Left lung (tissue), 10 donors: ENCODE results near the gene SNAPC2. TPM values are rescaled to one million over a fixed set of nuclear protein-coding genes. Genes with fewer than 3 reads are reported as not detected.

Experiments used
- ATAC-seq: fragments of 200-7000 bp; cut with Tn5 transposase; one replicate; pipeline ENCODE4 v1.9.1; 2020; ENCODE audit warnings: moderate library complexity
- DNase-seq, 4 donors: peaks; one replicate each; pipeline ENCODE4 v3.0.0-alpha.2; 2013 to 2020
- H3K27ac ChIP-seq, 2 donors: fragments of 200-600 bp; sonication (generic) in 1 of 2; one replicate each; pipeline versions ENCODE4 v1.5.0 to v1.8.0; 2020 to 2021
- H3K27me3 ChIP-seq, 2 donors: fragments of 200-600 bp; sonication (generic) in 1 of 2; one replicate each; pipeline versions ENCODE4 v1.5.0 to v1.8.0; 2020 to 2021
- H3K36me3 ChIP-seq, 2 donors: fragments of 200-600 bp; sonication (generic) in 1 of 2; one replicate each; pipeline versions ENCODE4 v1.5.0 to v1.8.0; 2020 to 2021
- H3K4me1 ChIP-seq, 2 donors: fragments of 200-600 bp; one replicate each; pipeline ENCODE4 v1.8.0; 2021
- H3K4me3 ChIP-seq, 2 donors: fragments of 200-600 bp; sonication (generic) in 1 of 2; one replicate each; pipeline versions ENCODE4 v1.5.0 to v1.8.0; 2020 to 2021; ENCODE audit warnings: mild to moderate bottlenecking in 1 of 2
- H3K9me3 ChIP-seq, 2 donors: fragments of 200-600 bp; sonication (generic) in 1 of 2; one replicate each; pipeline versions ENCODE4 v1.5.0 to v1.8.0; 2020 to 2021
- intact Hi-C, 2 donors: fragments of 100-400 bp; cut with DNase I; formaldehyde crosslinking; loops; one replicate each; pipeline versions ENCODE4 v1.11.2 to v1.14.2; 2022
- polyA plus RNA-seq, 6 donors: library from polyadenylated mRNA; unstranded; fragments of 120-200 nt; gene quantifications; one replicate each; pipeline ENCODE4 v1.2.1, GENCODE V29; 2013; ENCODE audit not compliant: insufficient read length in 6 of 6
- total RNA-seq, 2 donors: library from RNA; stranded (reverse); fragmentation: NEBNext Ultra II Directional; extraction: Animal tissue kit (Norgen Biotek cat#: 25700); gene quantifications; one replicate each; pipeline ENCODE4 v1.2.1, GENCODE V29; 2021
- TF ChIP-seq, protein P1 (sequence below), 2 donors: fragments of 200-600 bp; sonication (generic) in 1 of 2; IDR thresholded peaks; one replicate each; pipeline versions ENCODE4 v1.5.0 to v1.8.0; 2021; ENCODE audit warnings: antibody characterized with exemption in 2 of 2
- donor health status: DM: no; HTN: yes; CAD: no.
- donor health status: DM: no; HTN: no; CAD: no.

SNAPC2 gene
- total and polyA plus RNA-seq, 8 donors: 11.1 to 20.5 (median 15.5) TPM

DNA sequence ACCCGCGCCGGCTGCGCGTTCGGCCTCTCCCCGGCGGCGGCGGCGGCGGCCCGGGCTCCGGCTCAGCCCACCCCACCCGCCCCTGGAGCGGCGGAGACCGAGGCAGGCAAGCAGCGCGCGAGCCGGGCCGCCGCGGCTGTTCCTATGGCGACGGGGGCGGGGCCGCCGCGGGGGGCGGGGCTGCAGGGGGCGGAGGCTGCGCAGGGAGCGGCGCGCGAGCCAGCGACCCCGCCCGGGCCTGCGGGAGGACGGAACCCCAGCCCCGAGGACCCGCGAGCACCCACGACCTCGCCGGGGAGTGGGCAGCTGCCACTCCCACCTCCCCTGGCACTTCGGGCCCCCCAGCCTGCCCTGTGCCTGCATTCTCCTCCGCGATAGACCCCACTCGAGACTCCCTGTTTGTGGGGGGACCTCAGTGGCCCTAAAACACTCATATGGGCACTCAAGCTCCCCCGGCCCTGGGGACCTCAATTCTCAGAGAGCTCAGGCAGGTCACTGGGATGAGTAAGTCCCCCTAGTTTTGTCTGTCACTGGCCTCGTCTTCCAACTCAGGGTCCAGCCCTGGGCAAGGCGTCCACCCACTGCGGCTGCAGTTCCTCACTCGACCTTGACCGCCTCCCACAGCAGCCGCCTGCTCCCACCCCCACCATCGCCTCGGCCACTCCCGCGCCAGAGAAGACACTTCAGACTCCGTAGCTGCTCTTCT, 6.0 kb downstream of the SNAPC2 start, which contains the start of gene CTXN1:
CTXN1 (minus strand) TSS at position 115 of the 706 bp plus-strand sequence. CDS start 597 bp downstream, outside the sequence.
- H3K27me3 ChIP-seq: peaks cover 0 to 15% of the 10 kb centered on the region in 2 donors
- peak within 1 kb of the TSS; percentile 22 to 42 for H3K4me3 ChIP-seq
- H3K36me3 ChIP-seq: peaks cover 0 to 46% of the 10 kb centered on the region in 2 donors
- TF ChIP-seq, protein P1, sequence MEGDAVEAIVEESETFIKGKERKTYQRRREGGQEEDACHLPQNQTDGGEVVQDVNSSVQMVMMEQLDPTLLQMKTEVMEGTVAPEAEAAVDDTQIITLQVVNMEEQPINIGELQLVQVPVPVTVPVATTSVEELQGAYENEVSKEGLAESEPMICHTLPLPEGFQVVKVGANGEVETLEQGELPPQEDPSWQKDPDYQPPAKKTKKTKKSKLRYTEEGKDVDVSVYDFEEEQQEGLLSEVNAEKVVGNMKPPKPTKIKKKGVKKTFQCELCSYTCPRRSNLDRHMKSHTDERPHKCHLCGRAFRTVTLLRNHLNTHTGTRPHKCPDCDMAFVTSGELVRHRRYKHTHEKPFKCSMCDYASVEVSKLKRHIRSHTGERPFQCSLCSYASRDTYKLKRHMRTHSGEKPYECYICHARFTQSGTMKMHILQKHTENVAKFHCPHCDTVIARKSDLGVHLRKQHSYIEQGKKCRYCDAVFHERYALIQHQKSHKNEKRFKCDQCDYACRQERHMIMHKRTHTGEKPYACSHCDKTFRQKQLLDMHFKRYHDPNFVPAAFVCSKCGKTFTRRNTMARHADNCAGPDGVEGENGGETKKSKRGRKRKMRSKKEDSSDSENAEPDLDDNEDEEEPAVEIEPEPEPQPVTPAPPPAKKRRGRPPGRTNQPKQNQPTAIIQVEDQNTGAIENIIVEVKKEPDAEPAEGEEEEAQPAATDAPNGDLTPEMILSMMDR (IDR thresholded peaks at IDR 0.05): no peak
- ATAC-seq (peak; percentile 66), DNase-seq (peak in 3 of 4 donors; percentile 64 to 94 (median 64))
- no peaks in the 10 kb centered on the region for H3K9me3 ChIP-seq
- no peak within 1 kb of the TSS for H3K27ac ChIP-seq
- peaks cover 13 to 34% of the 10 kb centered on the region in 2 donors for H3K4me1 ChIP-seq
- intact Hi-C loops: no loop called here

DNA sequence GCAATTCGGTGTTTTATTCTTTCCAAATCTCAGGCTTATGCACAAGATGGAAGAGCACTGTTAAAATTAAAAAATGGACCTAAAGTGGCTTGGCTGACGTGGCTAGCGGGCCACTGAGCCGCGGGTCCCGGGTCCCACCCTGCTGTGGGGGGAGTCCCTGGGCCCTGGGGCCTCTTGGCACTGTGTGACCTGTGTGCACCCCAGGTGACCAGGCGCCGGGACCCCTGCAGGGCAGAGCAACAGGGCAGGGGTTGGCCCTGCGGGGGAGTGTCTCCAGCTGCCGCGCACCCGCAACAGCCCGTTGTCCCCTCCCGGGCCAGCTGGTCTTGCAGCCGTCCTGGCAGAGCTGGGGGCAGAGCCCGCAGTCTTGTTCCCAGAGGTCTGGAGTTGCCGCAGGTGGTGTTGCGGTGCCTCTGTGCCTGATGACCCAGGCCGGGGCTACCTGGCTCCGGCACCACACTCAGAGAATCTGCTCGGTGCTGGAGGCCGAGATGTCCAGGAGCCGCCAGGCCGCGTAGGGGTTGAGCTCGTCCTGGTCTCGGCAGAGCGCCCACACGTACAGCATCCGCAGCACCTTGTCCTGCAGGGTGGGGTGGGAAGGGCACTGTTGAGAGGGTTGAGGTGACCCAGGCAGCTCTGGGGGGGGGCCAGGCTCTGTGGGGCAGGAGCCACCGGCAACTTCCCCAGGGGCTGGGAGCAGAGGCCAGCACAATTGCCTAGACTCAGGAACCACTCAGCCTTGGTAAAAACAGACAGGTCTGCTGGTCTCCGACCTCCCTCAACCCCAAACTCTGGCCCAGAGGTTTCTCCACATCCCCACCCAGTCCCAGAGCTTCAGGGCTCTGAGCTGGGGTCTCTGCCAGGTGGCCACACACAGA, 6.8 kb downstream of the SNAPC2 start:
- no peak overlapping the region for H3K4me3 ChIP-seq

DNA sequence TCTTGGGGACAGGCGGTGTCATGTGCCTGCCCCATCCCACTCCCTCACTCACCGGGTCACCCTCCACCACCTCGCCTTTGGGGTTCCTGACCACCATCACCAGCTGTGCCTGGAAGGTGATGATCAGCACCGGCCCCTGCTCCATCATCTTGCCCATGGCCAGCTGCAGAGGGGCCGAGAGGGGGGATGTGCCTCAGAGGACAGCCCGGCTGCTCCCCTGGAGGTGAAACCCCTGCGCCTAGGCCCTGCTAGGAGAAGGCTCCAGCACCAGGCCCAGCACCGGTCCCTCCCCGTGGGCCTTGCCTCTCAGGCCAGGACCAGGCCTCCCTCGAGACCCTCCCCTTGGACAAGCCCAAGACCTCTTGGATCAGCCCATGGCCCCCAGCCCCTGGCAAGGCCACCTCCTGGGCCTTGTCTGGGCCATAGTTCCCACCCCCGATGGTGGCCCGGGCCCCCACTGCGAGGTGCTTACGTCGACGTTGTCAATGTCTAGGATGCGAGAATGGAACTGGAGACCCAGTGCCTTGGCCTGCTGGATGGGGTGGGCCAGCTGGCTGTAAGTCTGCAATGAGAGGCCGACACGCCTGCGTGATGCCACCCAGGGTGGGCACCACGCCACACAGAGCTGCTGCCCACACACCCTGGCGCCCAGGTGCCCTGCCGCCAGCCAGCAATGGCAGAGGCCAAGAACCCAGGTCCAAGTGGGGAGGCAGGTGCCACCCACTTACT, 7.6 kb downstream of the SNAPC2 start:
- Histone ChIP-seq H3K27ac (peak overlapping the region; percentile 3 to 79), H3K4me1 (peaks cover 5 to 23% of the 10 kb centered on the region in 2 donors), H3K36me3 (peaks cover 0 to 49% of the 10 kb centered on the region in 2 donors), H3K9me3 (no peaks in the 10 kb centered on the region), H3K4me3 (no peak overlapping the region), H3K27me3 (peaks cover 0 to 15% of the 10 kb centered on the region in 2 donors)
- no peak for ATAC-seq
- peak in 1 of 4 donors; percentile 64 for DNase-seq
- intact Hi-C loops: no loop called here
- TF ChIP-seq, protein P1 (IDR thresholded peaks at IDR 0.05): no peak

More for the DNA sequence above, 6.8 kb downstream of the SNAPC2 start:
- no peak overlapping the region for H3K27ac ChIP-seq
- DNase-seq (peak in 1 of 4 donors; percentile 80), ATAC-seq (no peak)
- H3K4me1 ChIP-seq: peaks cover 5 to 26% of the 10 kb centered on the region in 2 donors
- no peaks in the 10 kb centered on the region for H3K9me3 ChIP-seq
- intact Hi-C loops: no loop called here
- H3K27me3 ChIP-seq: peaks cover 0 to 15% of the 10 kb centered on the region in 2 donors
- H3K36me3 ChIP-seq: peaks cover 0 to 49% of the 10 kb centered on the region in 2 donors
- TF ChIP-seq, protein P1 (IDR thresholded peaks at IDR 0.05): no peak

DNA sequence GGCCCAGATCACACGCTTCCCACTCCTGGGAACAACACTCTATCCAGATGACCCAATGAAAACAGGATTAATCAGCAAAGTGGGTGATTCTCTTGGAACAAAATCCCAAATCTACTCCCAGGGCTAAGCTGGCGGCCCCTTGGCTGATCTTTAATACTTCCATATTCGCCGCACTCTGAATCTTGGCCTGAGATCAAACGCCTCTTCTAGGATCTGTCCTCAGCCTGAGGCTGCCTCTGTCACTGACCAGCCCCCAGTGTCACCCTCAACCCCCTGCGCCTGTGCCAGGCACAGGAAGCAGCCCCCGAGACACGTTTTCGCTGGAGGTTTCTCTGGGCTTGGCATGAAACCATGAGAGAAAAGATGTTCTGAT, 8.2 kb downstream of the SNAPC2 start:
- ATAC-seq: no peak
- peaks cover 0 to 15% of the 10 kb centered on the region in 2 donors for H3K27me3 ChIP-seq
- H3K27ac ChIP-seq: peak overlapping the region; percentile 3 to 79
- TF ChIP-seq, protein P1 (IDR thresholded peaks at IDR 0.05): no peak
- H3K4me1 ChIP-seq: peaks cover 5 to 23% of the 10 kb centered on the region in 2 donors
- H3K9me3 ChIP-seq: no peaks in the 10 kb centered on the region
- H3K36me3 ChIP-seq: peaks cover 0 to 49% of the 10 kb centered on the region in 2 donors
- no peak for DNase-seq
- intact Hi-C loops: no loop called here
- no peak overlapping the region for H3K4me3 ChIP-seq
